Gastrocnemius medialis (tissue), 4 donors: ENCODE results near the gene NTPCR. TPM values are rescaled to one million over a fixed set of nuclear protein-coding genes. Genes with fewer than 3 reads are reported as not detected.
A peak's percentile ranks its signal among the peaks of the same experiment; 100 is the strongest.

ENCODE experiments used
- ATAC-seq, 2 donors: fragments of 150-250 bp; one replicate each; pipeline ENCODE4 v1.9.1; 2016
- DNase-seq, 2 donors: peaks; one replicate each; pipeline ENCODE4 v3.0.0-alpha.2; 2019
- H3K27ac ChIP-seq, 4 donors: fragments of 200-600 bp; sonication (generic); 1 replicate in 1 of 4; 2 replicates in 3 of 4; pipeline ENCODE4 v1.5.1; 2016 to 2018; ENCODE audit warnings: mild to moderate bottlenecking in 2 of 4, moderate library complexity in 1 of 4
- H3K27me3 ChIP-seq, 3 donors: fragments of 200-600 bp; sonication (generic) in 2 of 3; 1 replicate in 1 of 3; 2 replicates in 2 of 3; pipeline versions ENCODE4 v1.5.1 to v1.6.0; 2016 to 2019; ENCODE audit warnings: mild to moderate bottlenecking in 1 of 3, moderate library complexity in 1 of 3
- H3K36me3 ChIP-seq, 2 donors: fragments of 200-600 bp; sonication (generic) in 1 of 2; one replicate each; pipeline ENCODE4 v1.5.1; 2017 to 2018
- H3K4me1 ChIP-seq, 2 donors: fragments of 200-600 bp; sonication (generic) in 1 of 2; one replicate each; pipeline ENCODE4 v1.5.1; 2016 to 2017; ENCODE audit warnings: mild to moderate bottlenecking in 2 of 2
- H3K4me3 ChIP-seq, 4 donors: fragments of 200-600 bp; sonication (generic) in 3 of 4; 1 replicate in 1 of 4; 2 replicates in 3 of 4; pipeline ENCODE4 v1.5.1; 2016 to 2019; ENCODE audit warnings: mild to moderate bottlenecking in 2 of 4
- H3K9me3 ChIP-seq, 3 donors: fragments of 200-600 bp; sonication (generic) in 2 of 3; 1 replicate in 1 of 3; 2 replicates in 2 of 3; pipeline ENCODE4 v1.5.1; 2016 to 2019
- CTCF ChIP-seq, 5 experiments: fragments of 450-650 bp in 3 of 5; fragments of 200-600 bp in 2 of 5; sonication (generic) in 2 of 5; IDR thresholded peaks in 4 of 5; conservative IDR thresholded peaks in 1 of 5; 1 replicate in 4 of 5; 2 replicates in 1 of 5; pipeline ENCODE4 v1.5.1; 2016 to 2019; ENCODE audit warnings: antibody characterized with exemption in 5 of 5, mild to moderate bottlenecking in 3 of 5, moderate library complexity in 3 of 5
- POLR2A ChIP-seq, 2 donors: fragments of 450-650 bp; IDR thresholded peaks; one replicate each; pipeline ENCODE4 v1.6.1; 2017; ENCODE audit warnings: antibody characterized with exemption in 2 of 2, mild to moderate bottlenecking in 2 of 2, moderate library complexity in 2 of 2
- in situ Hi-C, 4 donors: fragments of 200-750 bp; cut with MboI; loops; one replicate each; pipeline versions ENCODE4 v1.15.0 to v1.8.0; 2017; ENCODE audit warnings: low sequenced_read_pairs in 4 of 4
- intact Hi-C: fragments of 100-400 bp; cut with DNase I; formaldehyde crosslinking; loops from one replicate; pipeline ENCODE4 v1.15.1; 2023; ENCODE audit warnings: low total_unique reads
- total RNA-seq, 4 donors: library from RNA; depleted of rRNA; stranded (reverse); fragments of >200 nt; gene quantifications; one replicate each; pipeline versions ENCODE4 v1.1.0 to v1.2.3, GENCODE V29; 2016

NTPCR gene
- total RNA-seq, 4 donors from 2014 or later, result 20.5 to 33.7 (median 24.2) TPM

GRCh38 chr1:232956081-232956480 is 5.7 kb downstream of the NTPCR start:
- H3K9me3 ChIP-seq, result no peaks in the 10 kb centered on the region
- H3K27ac ChIP-seq, result no peak overlapping the region
- peaks cover 0 to 20% of the 10 kb centered on the region in 2 donors for H3K36me3 ChIP-seq
- in situ Hi-C loops (loop anchor here in 2 of 4 donors (25.0 kb wide), 1 partner anchor 319 kb away; the partner anchor contains the start of gene SIPA1L2 (in 2 of the 2)), intact Hi-C loops (no loop called here)
- no peaks in the 10 kb centered on the region for H3K27me3 ChIP-seq
- no peak overlapping the region for H3K4me3 ChIP-seq
- peaks cover 13 to 21% of the 10 kb centered on the region in 2 donors for H3K4me1 ChIP-seq
- no peak for DNase-seq
- TF ChIP-seq POLR2A (IDR thresholded peaks at IDR 0.05) (no peak), CTCF (IDR thresholded peaks at IDR 0.05 in 4 of 5, conservative IDR thresholded peaks at IDR 0.05 in 1 of 5) (no peak)
- no peak for ATAC-seq

GRCh38 chr1:232958067-232958466 is 7.7 kb downstream of the NTPCR start:
- Histone ChIP-seq H3K27ac (no peak overlapping the region), H3K4me3 (no peak overlapping the region), H3K9me3 (no peaks in the 10 kb centered on the region), H3K27me3 (no peaks in the 10 kb centered on the region), H3K4me1 (peaks cover 12% of the 10 kb centered on the region in 2 donors), H3K36me3 (peaks cover 0 to 20% of the 10 kb centered on the region in 2 donors)
- intact Hi-C loops, result no loop called here
- DNase-seq (no peak), ATAC-seq (no peak)
- in situ Hi-C loops, result loop anchor here in 2 of 4 donors (25.0 kb wide), 1 partner anchor 321 kb away; the partner anchor contains the start of gene SIPA1L2 (in 2 of the 2)
- TF ChIP-seq CTCF (IDR thresholded peaks at IDR 0.05 in 4 of 5, conservative IDR thresholded peaks at IDR 0.05 in 1 of 5) (no peak), POLR2A (IDR thresholded peaks at IDR 0.05) (no peak)

GRCh38 chr1:232962761-232963745 is 12.6 kb downstream of the NTPCR start:
- intact Hi-C loops (no loop called here), in situ Hi-C loops (loop anchor here in 2 of 4 donors (25.0 kb wide), 1 partner anchor 326 kb away; the partner anchor contains the start of gene SIPA1L2 (in 2 of the 2))
- no peak for DNase-seq
- H3K9me3 ChIP-seq, result no peaks in the 10 kb centered on the region
- no peaks in the 10 kb centered on the region for H3K27me3 ChIP-seq
- no peak for ATAC-seq
- peaks cover 0 to 3% of the 10 kb centered on the region in 2 donors for H3K36me3 ChIP-seq
- TF ChIP-seq POLR2A (IDR thresholded peaks at IDR 0.05) (no peak), CTCF (IDR thresholded peaks at IDR 0.05 in 4 of 5, conservative IDR thresholded peaks at IDR 0.05 in 1 of 5) (no peak)
- H3K4me1 ChIP-seq, result peaks cover 42 to 48% of the 10 kb centered on the region in 2 donors
- H3K4me3 ChIP-seq, result no peak overlapping the region
- H3K27ac ChIP-seq, result peak overlapping the region; percentile 25 to 80 (median 50)

GRCh38 chr1:232964601-232965000 is 14.2 kb downstream of the NTPCR start:
- Histone ChIP-seq H3K27ac (peak overlapping the region; percentile 80 to 87 (median 84)), H3K36me3 (no peaks in the 10 kb centered on the region), H3K4me3 (no peak overlapping the region), H3K9me3 (no peaks in the 10 kb centered on the region), H3K4me1 (peaks cover 53 to 57% of the 10 kb centered on the region in 2 donors), H3K27me3 (no peaks in the 10 kb centered on the region)
- in situ Hi-C loops (loop anchor here in 2 of 4 donors (25.0 kb wide), 1 partner anchor 327 kb away; the partner anchor contains the start of gene SIPA1L2 (in 2 of the 2)), intact Hi-C loops (loop anchor here (2.0 kb wide), 1 partner anchor 14 kb away; the partner anchor contains the start of gene NTPCR)
- no peak for TF ChIP-seq CTCF (IDR thresholded peaks at IDR 0.05 in 4 of 5, conservative IDR thresholded peaks at IDR 0.05 in 1 of 5)
- no peak for TF ChIP-seq POLR2A (IDR thresholded peaks at IDR 0.05)
- no peak for ATAC-seq
- no peak for DNase-seq
